GM23248 (cell line): ENCODE measurements around the gene CPLX3. TPM values are rescaled to one million over a fixed set of nuclear protein-coding genes. Genes with fewer than 3 reads are reported as not detected.

ENCODE experiments used
- DNase-seq: peaks from one replicate; pipeline ENCODE4 v3.0.0-alpha.2; 2015
- H2AFZ ChIP-seq: fragments of 200-600 bp; sonication (generic); 2 replicates; pipeline ENCODE4 v1.6.1; 2016; ENCODE audit warnings: antibody characterized with exemption
- H3F3A ChIP-seq: fragments of 200-600 bp; sonication (generic); 2 replicates; pipeline ENCODE4 v1.6.1; 2016; ENCODE audit warnings: mild to moderate bottlenecking, antibody characterized with exemption, mixed run types; ENCODE audit not compliant: insufficient read depth
- H3K27ac ChIP-seq: fragments of 200-600 bp; sonication (generic); 2 replicates; pipeline ENCODE4 v1.5.1; 2016; ENCODE audit warnings: mild to moderate bottlenecking
- H3K27me3 ChIP-seq: fragments of 200-600 bp; sonication (generic); replicated peaks from 2 replicates; pipeline ENCODE4 v1.6.1; 2016; ENCODE audit warnings: mild to moderate bottlenecking; ENCODE audit not compliant: insufficient read depth
- H3K36me3 ChIP-seq: fragments of 200-600 bp; sonication (generic); 2 replicates; pipeline ENCODE4 v1.6.1; 2016; ENCODE audit warnings: low read depth, mild to moderate bottlenecking
- H3K4me1 ChIP-seq: fragments of 200-600 bp; sonication (generic); 2 replicates; pipeline ENCODE4 v1.6.1; 2016; ENCODE audit warnings: mild to moderate bottlenecking; ENCODE audit not compliant: insufficient read depth
- H3K4me2 ChIP-seq: fragments of 200-600 bp; sonication (generic); one replicate; pipeline ENCODE4 v1.6.1; 2016; ENCODE audit warnings: mild to moderate bottlenecking; ENCODE audit not compliant: unreplicated experiment
- H3K4me3 ChIP-seq: fragments of 200-600 bp; sonication (generic); 2 replicates; pipeline ENCODE4 v1.5.1; 2016; ENCODE audit warnings: mild to moderate bottlenecking
- H3K79me2 ChIP-seq: fragments of 200-600 bp; sonication (generic); 2 replicates; pipeline ENCODE4 v1.6.1; 2016; ENCODE audit warnings: mild to moderate bottlenecking; ENCODE audit not compliant: insufficient read depth
- H3K9ac ChIP-seq: fragments of 200-600 bp; sonication (generic); 2 replicates; pipeline ENCODE4 v1.6.1; 2016; ENCODE audit warnings: mild to moderate bottlenecking
- H3K9me2 ChIP-seq: fragments of 200-600 bp; sonication (generic); 2 replicates; pipeline ENCODE4 v1.6.1; 2016; ENCODE audit warnings: mixed run types, mild to moderate bottlenecking, moderate library complexity; ENCODE audit not compliant: insufficient read depth
- H3K9me3 ChIP-seq: fragments of 200-600 bp; sonication (generic); one replicate; pipeline ENCODE4 v1.6.1; 2017; ENCODE audit warnings: low read depth
- H4K20me1 ChIP-seq: fragments of 200-600 bp; sonication (generic); 2 replicates; pipeline ENCODE4 v1.6.0; 2016; ENCODE audit not compliant: insufficient read depth
- EZH2 ChIP-seq: fragments of 200-600 bp; sonication (generic); IDR thresholded peaks from 2 replicates; pipeline ENCODE4 v1.6.1; 2018; ENCODE audit warnings: antibody characterized with exemption, mild to moderate bottlenecking; ENCODE audit not compliant: insufficient read depth, poor library complexity, severe bottlenecking
- EZH2phosphoT487 ChIP-seq: fragments of 200-600 bp; sonication (generic); IDR thresholded peaks from 2 replicates; pipeline ENCODE4 v1.6.1; 2018; ENCODE audit warnings: antibody characterized with exemption, moderate library complexity, mild to moderate bottlenecking, low read depth; ENCODE audit not compliant: insufficient read depth
- WGBS, 2 experiments: methylation state at CpG; one replicate each; pipeline ENCODE4 v1.1.6; 2015 to 2017; ENCODE audit warnings: low lambda C conversion rate in 2 of 2, low coverage in 1 of 2; ENCODE audit errors: missing lambda C conversion rate in 2 of 2; 5-methylcytosine and 5-hydroxymethylcytosine counted together
- in situ Hi-C: fragments of 300-500 bp; cut with MboI; formaldehyde crosslinking; loops from 2 replicates; pipeline ENCODE4 v1.15.0; 2020
- polyA plus RNA-seq: library from polyadenylated mRNA; unstranded; fragments of >200 nt; fragmentation: Nextera tagmentation; extraction: Ambion mirVana; gene quantifications from 2 replicates; pipeline ENCODE4 v1.2.1, GENCODE V29; 2016
- total RNA-seq: library from RNA; depleted of rRNA; stranded (reverse); fragments of >200 nt; shearing (Covaris generic); gene quantifications from 2 replicates; pipeline ENCODE4 v1.2.3, GENCODE V29; 2014

CPLX3 gene
- total and polyA plus RNA-seq, 2 experiments from 2014 or later = not detected

DNA sequence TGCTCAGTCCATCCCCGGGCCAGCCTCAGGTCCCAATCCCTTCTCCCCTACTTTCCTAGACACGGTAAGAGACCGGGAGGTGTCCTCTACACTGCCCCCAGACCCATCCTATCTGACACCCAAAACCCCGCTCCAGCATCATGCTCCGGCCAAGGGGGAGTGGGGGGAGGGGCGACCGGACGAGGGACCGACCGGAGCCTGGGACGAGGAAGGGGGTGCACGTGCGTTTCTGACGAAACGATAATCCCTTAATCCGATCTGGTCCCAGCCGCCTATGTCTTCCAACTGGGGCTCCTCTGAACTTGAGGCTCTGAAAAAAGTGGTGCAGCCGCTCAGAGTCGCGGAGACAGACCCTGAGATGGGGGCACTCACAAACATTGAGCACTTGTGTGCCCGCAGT is 494 bp downstream of the CPLX3 start:
- no peak overlapping the region for H2AFZ ChIP-seq
- H3K4me3 ChIP-seq = no peak overlapping the region
- no peaks in the 10 kb centered on the region for H4K20me1 ChIP-seq
- no peaks in the 10 kb centered on the region for H3K9me2 ChIP-seq
- DNase-seq = no peak
- H3K4me2 ChIP-seq = no peak overlapping the region
- H3K9me3 ChIP-seq = no peaks in the 10 kb centered on the region
- H3K27ac ChIP-seq = no peak overlapping the region
- no peaks in the 10 kb centered on the region for H3K4me1 ChIP-seq
- peaks cover 6% of the 10 kb centered on the region for H3K27me3 ChIP-seq
- 17 to 23% methylated on average over 16 to 21 of the region's 21 CpGs for WGBS, 2 experiments
- 0 out of 2 replicates have a peak, but pooled peaks cover 4% of the 10 kb centered on the region for H3F3A ChIP-seq
- TF ChIP-seq EZH2 = no peak
- TF ChIP-seq EZH2phosphoT487 = no peak
- H3K36me3 ChIP-seq = no peaks in the 10 kb centered on the region
- in situ Hi-C loops = no loop called here
- no peaks in the 10 kb centered on the region for H3K79me2 ChIP-seq
- no peak overlapping the region for H3K9ac ChIP-seq

DNA sequence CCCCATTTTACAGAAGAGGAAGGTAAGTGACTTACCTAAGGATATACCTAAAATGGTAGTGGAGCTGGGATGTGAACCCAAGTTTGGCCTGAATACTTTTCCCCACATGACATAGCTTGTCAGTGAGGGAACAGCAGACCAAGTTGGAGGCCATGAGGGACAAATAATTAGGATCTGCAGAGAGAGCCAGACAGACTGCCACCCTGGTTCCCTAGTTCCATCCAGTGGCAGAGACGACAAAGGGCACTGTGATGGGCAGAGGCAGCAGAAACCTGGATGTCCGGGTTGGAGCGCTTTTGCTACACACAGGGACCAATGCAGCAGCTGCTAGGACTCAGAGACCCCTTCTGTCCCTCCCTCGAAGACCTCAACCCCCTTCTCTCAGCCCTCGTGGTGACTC is 1.2 kb downstream of the CPLX3 start:
- Histone ChIP-seq H3K4me2 (no peak overlapping the region), H3K79me2 (no peaks in the 10 kb centered on the region), H3F3A (0 out of 2 replicates have a peak, but pooled peaks cover 4% of the 10 kb centered on the region), H3K4me3 (no peak overlapping the region), H4K20me1 (no peaks in the 10 kb centered on the region), H3K27me3 (peaks cover 6% of the 10 kb centered on the region), H3K27ac (no peak overlapping the region), H3K36me3 (no peaks in the 10 kb centered on the region), H2AFZ (no peak overlapping the region), H3K9me2 (no peaks in the 10 kb centered on the region), H3K9ac (no peak overlapping the region), H3K9me3 (no peaks in the 10 kb centered on the region), H3K4me1 (no peaks in the 10 kb centered on the region)
- in situ Hi-C loops = no loop called here
- no peak for DNase-seq
- 43% methylated on average over 5 of the region's 5 CpGs for WGBS, 2 experiments
- TF ChIP-seq EZH2 = no peak
- TF ChIP-seq EZH2phosphoT487 = no peak

GRCh38 chr15:74828835-74829234 is 2.4 kb downstream of the CPLX3 start:
- WGBS, 2 experiments = 38 to 41% methylated on average over 6 of the region's 6 CpGs
- H3K9ac ChIP-seq = no peak overlapping the region
- no peaks in the 10 kb centered on the region for H3K79me2 ChIP-seq
- no peaks in the 10 kb centered on the region for H3K9me3 ChIP-seq
- 0 out of 2 replicates have a peak, but pooled peaks cover 4% of the 10 kb centered on the region for H3F3A ChIP-seq
- no peak overlapping the region for H2AFZ ChIP-seq
- no peaks in the 10 kb centered on the region for H3K4me1 ChIP-seq
- H3K36me3 ChIP-seq = no peaks in the 10 kb centered on the region
- H3K4me2 ChIP-seq = no peak overlapping the region
- no peaks in the 10 kb centered on the region for H4K20me1 ChIP-seq
- H3K4me3 ChIP-seq = no peak overlapping the region
- no peak overlapping the region for H3K27ac ChIP-seq
- no peaks in the 10 kb centered on the region for H3K9me2 ChIP-seq
- in situ Hi-C loops = no loop called here
- TF ChIP-seq EZH2 = no peak
- TF ChIP-seq EZH2phosphoT487 = no peak
- no peak for DNase-seq
- peaks cover 6% of the 10 kb centered on the region for H3K27me3 ChIP-seq

DNA sequence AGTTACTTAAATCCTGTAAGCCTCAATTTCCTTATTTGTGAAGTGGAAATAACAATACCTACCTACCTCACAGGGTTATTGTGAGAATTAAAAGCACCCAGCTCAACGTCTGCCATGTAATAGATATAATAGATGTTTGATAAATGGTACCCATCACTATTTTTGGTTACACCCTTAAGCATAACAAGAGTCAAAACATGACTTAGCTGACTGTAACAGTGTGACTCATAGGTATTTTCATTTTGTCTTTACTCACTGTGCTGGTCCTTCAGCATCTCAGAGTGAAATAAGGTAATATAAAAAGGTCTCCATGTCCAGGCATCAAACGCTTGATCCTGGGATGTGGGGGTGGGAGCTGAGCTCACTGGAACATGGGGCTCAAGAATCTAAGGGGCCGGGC is 3.1 kb downstream of the CPLX3 start:
- Histone ChIP-seq H3K9ac (no peak overlapping the region), H3K79me2 (no peaks in the 10 kb centered on the region), H3K27ac (no peak overlapping the region), H3K9me3 (no peaks in the 10 kb centered on the region), H3K9me2 (no peaks in the 10 kb centered on the region), H3K4me3 (no peak overlapping the region), H3K4me1 (no peaks in the 10 kb centered on the region), H3F3A (0 out of 2 replicates have a peak, but pooled peaks cover 4% of the 10 kb centered on the region), H3K4me2 (no peak overlapping the region), H4K20me1 (no peaks in the 10 kb centered on the region), H2AFZ (no peak overlapping the region), H3K36me3 (no peaks in the 10 kb centered on the region), H3K27me3 (peaks cover 2% of the 10 kb centered on the region)
- TF ChIP-seq EZH2 (no peak), EZH2phosphoT487 (no peak)
- 36 to 42% methylated on average over 3 of the region's 3 CpGs for WGBS, 2 experiments
- DNase-seq = peak; percentile 64
- in situ Hi-C loops = no loop called here

DNA sequence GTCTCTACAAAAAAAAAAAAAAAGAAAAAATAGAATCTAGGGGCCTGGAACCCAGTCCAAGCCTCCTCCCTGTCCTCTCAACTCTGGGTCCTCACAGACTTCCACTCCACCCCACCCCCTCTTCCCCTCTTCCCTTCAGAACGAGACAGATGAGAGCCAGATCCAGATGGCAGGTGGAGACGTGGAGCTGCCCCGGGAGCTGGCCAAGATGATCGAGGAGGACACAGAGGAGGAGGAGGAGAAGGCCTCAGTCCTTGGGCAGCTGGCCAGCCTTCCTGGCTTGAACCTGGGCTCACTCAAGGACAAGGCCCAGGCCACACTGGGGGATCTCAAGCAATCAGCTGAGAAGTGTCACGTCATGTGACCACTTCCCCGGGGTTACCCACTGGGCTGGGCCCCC is 3.6 kb downstream of the CPLX3 start:
- no peak overlapping the region for H3K4me3 ChIP-seq
- no peaks in the 10 kb centered on the region for H3K9me2 ChIP-seq
- H3F3A ChIP-seq = 0 out of 2 replicates have a peak, but pooled peaks cover 4% of the 10 kb centered on the region
- no peak for DNase-seq
- no peaks in the 10 kb centered on the region for H3K79me2 ChIP-seq
- no peaks in the 10 kb centered on the region for H3K36me3 ChIP-seq
- no peak overlapping the region for H3K4me2 ChIP-seq
- no peak overlapping the region for H3K9ac ChIP-seq
- H3K27me3 ChIP-seq = no peaks in the 10 kb centered on the region; the same call in none of the 2 replicates
- no peak overlapping the region for H3K27ac ChIP-seq
- TF ChIP-seq EZH2 = no peak
- no peak for TF ChIP-seq EZH2phosphoT487
- no peaks in the 10 kb centered on the region for H3K4me1 ChIP-seq
- H3K9me3 ChIP-seq = no peaks in the 10 kb centered on the region
- 31 to 32% methylated on average over 6 of the region's 6 CpGs for WGBS, 2 experiments
- no peaks in the 10 kb centered on the region for H4K20me1 ChIP-seq
- in situ Hi-C loops = no loop called here
- H2AFZ ChIP-seq = no peak overlapping the region
